K562 (cell line): ENCODE results near the gene LRRC4B. TPM values are rescaled to one million over a fixed set of nuclear protein-coding genes. Genes with fewer than 3 reads are reported as not detected.

Experiments used
- CEBPG ChIP-seq, 3 experiments: fragments of 200-800 bp in 1 of 3; sonication (Bioruptor generic) in 1 of 3; sonication (generic) in 1 of 3; formaldehyde crosslinking in 1 of 3; IDR thresholded peaks in 2 of 3; conservative IDR thresholded peaks in 1 of 3; 2 replicates each; pipeline versions ENCODE4 v1.6.1 to v1.8.0; 2016 to 2022; ENCODE audit warnings: missing compliant biosample characterization in 2 of 3, missing genetic modification characterization in 2 of 3, mild to moderate bottlenecking in 1 of 3, missing genetic modification reagents in 1 of 3
- CHD1 ChIP-seq: fragments of 200-600 bp; sonication (generic); IDR thresholded peaks from one replicate; pipeline ENCODE4 v1.6.1; 2012; ENCODE audit warnings: mild to moderate bottlenecking, moderate library complexity, low read length, inconsistent platforms
- CHD4 ChIP-seq: fragments of 200-600 bp; sonication (generic); IDR thresholded peaks from 3 replicates; pipeline ENCODE4 v1.6.1; 2012; ENCODE audit warnings: low read depth, mild to moderate bottlenecking, mixed read lengths, low read length, inconsistent platforms; ENCODE audit not compliant: insufficient read depth, insufficient replicate concordance, poor library complexity, severe bottlenecking
- DMBX1 ChIP-seq: fragments of 250-450 bp; sonication (Bioruptor Pico); IDR thresholded peaks from 2 replicates; pipeline ENCODE4 v1.8.0; 2022; ENCODE audit warnings: inconsistent platforms, mild to moderate bottlenecking, moderate library complexity, borderline replicate concordance
- DPF2 ChIP-seq: fragments of 450-650 bp; IDR thresholded peaks from 2 replicates; pipeline ENCODE4 v1.6.1; 2016
- ESRRA ChIP-seq: fragments of 450-650 bp; IDR thresholded peaks from 2 replicates; pipeline ENCODE4 v1.6.1; 2014; ENCODE audit warnings: low read depth, mild to moderate bottlenecking, moderate library complexity, borderline replicate concordance
- ESRRB ChIP-seq: fragments of 250-450 bp; sonication (Bioruptor Pico); IDR thresholded peaks from 2 replicates; pipeline ENCODE4 v1.5.0; 2020; ENCODE audit warnings: mild to moderate bottlenecking, moderate library complexity, borderline replicate concordance
- FOXK2 ChIP-seq, 2 experiments: fragments of 450-650 bp; IDR thresholded peaks in 1 of 2; conservative IDR thresholded peaks in 1 of 2; 2 replicates each; pipeline ENCODE4 v1.6.1; 2016; ENCODE audit warnings: low read depth in 2 of 2, mild to moderate bottlenecking in 1 of 2
- HCFC1 ChIP-seq: IDR thresholded peaks from 2 replicates; pipeline ENCODE4 v1.6.1; 2012; ENCODE audit warnings: low read depth, low read length, improper control_type of control experiment
- HDAC2 ChIP-seq: fragments of 450-650 bp; IDR thresholded peaks from 2 replicates; pipeline ENCODE4 v1.6.1; 2016; ENCODE audit warnings: mild to moderate bottlenecking
- HDAC6 ChIP-seq: IDR thresholded peaks from 2 replicates; pipeline ENCODE4 v1.6.1; 2012; ENCODE audit warnings: low read depth, mild to moderate bottlenecking, control low read depth, inconsistent platforms, low read length, moderate library complexity
- HEY1 ChIP-seq: fragments of 250-450 bp; sonication (Bioruptor Pico); IDR thresholded peaks from 2 replicates; pipeline ENCODE4 v1.5.0; 2020; ENCODE audit warnings: mild to moderate bottlenecking, moderate library complexity, borderline replicate concordance
- ILK ChIP-seq: fragments of 450-650 bp; IDR thresholded peaks from 2 replicates; pipeline ENCODE4 v1.6.1; 2016; ENCODE audit warnings: missing genetic modification characterization, low read depth, mild to moderate bottlenecking, missing compliant biosample characterization, moderate library complexity, borderline replicate concordance
- NBN ChIP-seq: fragments of 450-650 bp; IDR thresholded peaks from 2 replicates; pipeline ENCODE4 v1.6.1; 2016; ENCODE audit warnings: low read depth, mild to moderate bottlenecking
- NCOA1 ChIP-seq: fragments of 450-650 bp; IDR thresholded peaks from 2 replicates; pipeline ENCODE4 v1.6.1; 2016; ENCODE audit warnings: low read depth
- NR1H2 ChIP-seq: sonication (generic); formaldehyde crosslinking; IDR thresholded peaks from 2 replicates; pipeline ENCODE4 v1.4.0; 2020; ENCODE audit warnings: mild to moderate bottlenecking, missing genetic modification reagents
- SAFB2 ChIP-seq: fragments of 200-400 bp; formaldehyde crosslinking; IDR thresholded peaks from 2 replicates; pipeline ENCODE4 v1.6.1; 2018; ENCODE audit warnings: borderline replicate concordance, low read length, low read depth, moderate library complexity; ENCODE audit not compliant: severe bottlenecking
- SREBF2 ChIP-seq: sonication (generic); formaldehyde crosslinking; IDR thresholded peaks from 2 replicates; pipeline ENCODE4 v1.4.0; 2020; ENCODE audit warnings: mild to moderate bottlenecking, missing genetic modification reagents
- TRIM24 ChIP-seq, 2 experiments: fragments of 450-650 bp; IDR thresholded peaks; 2 replicates each; pipeline ENCODE4 v1.6.1; 2016
- ZBTB8A ChIP-seq: fragments of 450-650 bp; IDR thresholded peaks from 2 replicates; pipeline ENCODE4 v1.6.1; 2018; ENCODE audit warnings: mild to moderate bottlenecking, moderate library complexity; ENCODE audit not compliant: partially characterized antibody
- ZNF197 ChIP-seq: fragments of 200-800 bp; sonication (Bioruptor generic); IDR thresholded peaks from 2 replicates; pipeline ENCODE4 v1.6.1; 2016; ENCODE audit warnings: low read depth, missing genetic modification characterization, missing compliant biosample characterization
- ZNF583 ChIP-seq: fragments of 250-450 bp; sonication (Bioruptor Pico); IDR thresholded peaks from 2 replicates; pipeline ENCODE4 v1.4.0; 2020
- polyA plus RNA-seq, 8 experiments: library from polyadenylated mRNA; depleted of rRNA in 4 of 8; stranded (reverse) in 5 of 8; unstranded in 3 of 8; fragments of >200 nt; fragmentation: Nextera tagmentation in 2 of 8; fragmentation: Illumina TruSeq in 1 of 8; extraction: Ambion mirVana in 2 of 8; extraction: Trizol in 1 of 8; gene quantifications; 2 replicates each; pipeline versions ENCODE4 v1.2.1 to v1.2.3, GENCODE V29; 2011 to 2014; ENCODE audit warnings: inconsistent platforms in 1 of 8, missing spikeins in 1 of 8
- total RNA-seq, 7 experiments: library from RNA; depleted of rRNA in 6 of 7; stranded (reverse); fragments of >200 nt in 6 of 7; fragmentation: Illumina TruSeq in 2 of 7; extraction: Trizol in 2 of 7; gene quantifications; 2 replicates each; pipeline versions ENCODE4 v1.2.1 to v1.2.3, GENCODE V29; 2011 to 2021; ENCODE audit warnings: low replicate concordance in 1 of 7
- TF ChIP-seq, protein P1 (sequence below): fragments of 250-450 bp; sonication (Bioruptor Pico); IDR thresholded peaks from 2 replicates; pipeline ENCODE4 v1.5.0; 2021

The LRRC4B gene
- total and polyA plus RNA-seq, 9 of the 15 experiments (the other 6 are each of a cell fraction or from before 2014, with no cell fraction given): 0.18 to 9.6 (median 2.9) TPM; not detected in 2

DNA sequence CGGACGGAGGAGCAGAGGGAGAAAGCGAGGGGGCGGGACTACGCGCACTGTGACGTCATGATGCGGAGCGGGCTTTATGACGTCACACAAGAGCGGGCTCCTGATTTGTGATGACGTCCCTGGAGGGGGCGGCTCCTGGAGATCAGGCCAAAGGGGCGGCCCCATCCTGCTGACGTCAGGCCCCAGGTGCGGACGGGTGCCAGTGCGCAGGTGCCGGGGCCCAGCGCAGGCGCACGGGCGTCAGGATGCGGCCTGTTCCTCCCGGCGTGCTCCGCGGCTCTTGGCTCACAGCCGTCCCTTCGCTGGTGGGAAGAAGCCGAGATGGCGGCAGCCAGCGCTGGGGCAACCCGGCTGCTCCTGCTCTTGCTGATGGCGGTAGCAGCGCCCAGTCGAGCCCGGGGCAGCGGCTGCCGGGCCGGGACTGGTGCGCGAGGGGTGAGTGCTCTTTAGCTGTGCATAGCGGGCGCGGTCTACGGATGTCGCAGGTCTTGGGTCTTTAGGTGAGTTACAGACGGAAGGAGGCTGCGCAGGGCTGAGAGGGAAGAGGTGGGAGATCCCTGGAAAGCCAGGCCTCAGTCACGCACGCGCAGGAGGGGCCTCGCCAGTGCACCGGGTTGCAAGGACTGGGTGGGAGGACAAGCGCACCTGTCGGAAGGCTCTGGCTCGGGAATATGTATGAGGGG is 91.9 kb downstream of the LRRC4B start, which contains the start of the genes EMC10 and GARIN5A (continued):
- no peak for TF ChIP-seq NR1H2 (CRISPR knock-in tag)
- peak; percentile 100 for TF ChIP-seq NBN
- TF ChIP-seq CHD4: no peak
- TF ChIP-seq NCOA1: peak; percentile 99
- TF ChIP-seq ESRRB: no peak
- no peak for TF ChIP-seq CHD1
- no peak; a peak in 1 of 4 replicates for TF ChIP-seq FOXK2 (conservative IDR thresholded peaks at IDR 0.05 in 1 of 2, IDR thresholded peaks at IDR 0.05 in 1 of 2; ENCODE audit: low read depth in 2 of 2)
- no peak for TF ChIP-seq SREBF2 (CRISPR knock-in tag)
- TF ChIP-seq ILK (tag): no peak
- no peak for TF ChIP-seq HDAC6
- TF ChIP-seq ESRRA: peak; percentile 85; the same call in 1 of the 2 replicates
- TF ChIP-seq CEBPG (CRISPR knock-in tag; IDR thresholded peaks at IDR 0.05): 0 out of 2 replicates have a peak, but pooled peaks have one; percentile 56
- no peak for TF ChIP-seq CEBPG (tag; conservative IDR thresholded peaks at IDR 0.05 in 1 of 2, IDR thresholded peaks at IDR 0.05 in 1 of 2)
- TF ChIP-seq HDAC2: 0 out of 2 replicates have a peak, but pooled peaks have one; percentile 8
- TF ChIP-seq DPF2: 0 out of 2 replicates have a peak, but pooled peaks have one; percentile 9
- TF ChIP-seq HCFC1: no peak
- TF ChIP-seq, protein P1, sequence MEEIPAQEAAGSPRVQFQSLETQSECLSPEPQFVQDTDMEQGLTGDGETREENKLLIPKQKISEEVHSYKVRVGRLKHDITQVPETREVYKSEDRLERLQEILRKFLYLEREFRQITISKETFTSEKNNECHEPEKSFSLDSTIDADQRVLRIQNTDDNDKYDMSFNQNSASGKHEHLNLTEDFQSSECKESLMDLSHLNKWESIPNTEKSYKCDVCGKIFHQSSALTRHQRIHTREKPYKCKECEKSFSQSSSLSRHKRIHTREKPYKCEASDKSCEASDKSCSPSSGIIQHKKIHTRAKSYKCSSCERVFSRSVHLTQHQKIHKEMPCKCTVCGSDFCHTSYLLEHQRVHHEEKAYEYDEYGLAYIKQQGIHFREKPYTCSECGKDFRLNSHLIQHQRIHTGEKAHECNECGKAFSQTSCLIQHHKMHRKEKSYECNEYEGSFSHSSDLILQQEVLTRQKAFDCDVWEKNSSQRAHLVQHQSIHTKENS (CRISPR knock-in tag): no peak
- TF ChIP-seq SAFB2: no peak
- 0 out of 2 replicates have a peak, but pooled peaks have one; percentile 35 for TF ChIP-seq ZNF197 (CRISPR knock-in tag)
- TF ChIP-seq TRIM24 (IDR thresholded peaks at IDR 0.05): no peak
- no peak for TF ChIP-seq DMBX1 (CRISPR knock-in tag)
- no peak for TF ChIP-seq ZNF583 (CRISPR knock-in tag)
- no peak for TF ChIP-seq ZBTB8A
- TF ChIP-seq HEY1 (CRISPR knock-in tag): no peak
- TF ChIP-seq, all 486 proteins: peak for 113
